Keratinocyte (primary cell): ENCODE results near the gene ANGPTL2. TPM values are rescaled to one million over a fixed set of nuclear protein-coding genes. Genes with fewer than 3 reads are reported as not detected.

ENCODE experiments used
- DNase-seq: peaks from one replicate; pipeline ENCODE4 v3.0.0-alpha.2; 2011; ENCODE audit warnings: low read depth, missing footprints, low spot score
- FAIRE-seq: peaks from 2 replicates; lab custom pipeline; 2011; peaks lifted over from hg19 to GRCh38; lab: Jason Lieb, UNC
- H2AFZ ChIP-seq: 2 replicates; pipeline ENCODE4 v1.6.0; 2012; ENCODE audit warnings: low read length, control low read depth, inconsistent platforms; ENCODE audit not compliant: control insufficient read depth
- H3K27ac ChIP-seq: 2 replicates; pipeline ENCODE4 v1.5.1; 2011; ENCODE audit warnings: low read length; ENCODE audit not compliant: control insufficient read depth, insufficient read depth
- H3K27me3 ChIP-seq: 3 replicates; pipeline ENCODE4 v1.6.0; 2011; ENCODE audit warnings: low read length; ENCODE audit not compliant: control insufficient read depth, insufficient read depth; ENCODE audit errors: extremely low read depth
- H3K36me3 ChIP-seq, 2 experiments: 2 replicates in 1 of 2; 3 replicates in 1 of 2; pipeline ENCODE4 v1.5.1; 2011; ENCODE audit warnings: low read length in 2 of 2, mild to moderate bottlenecking in 1 of 2; ENCODE audit not compliant: control insufficient read depth in 2 of 2, insufficient read depth in 2 of 2; ENCODE audit errors: extremely low read depth in 1 of 2
- H3K4me1 ChIP-seq: 3 replicates; pipeline ENCODE4 v1.5.1; 2011; ENCODE audit warnings: low read length; ENCODE audit not compliant: control insufficient read depth, insufficient read depth; ENCODE audit errors: extremely low read depth
- H3K4me2 ChIP-seq: 3 replicates; pipeline ENCODE4 v1.6.0; 2011; ENCODE audit warnings: low read depth, low read length; ENCODE audit not compliant: control insufficient read depth, insufficient read depth; ENCODE audit errors: extremely low read depth
- H3K4me3 ChIP-seq, 3 experiments: fragments of 200-600 bp in 1 of 3; sonication (generic) in 1 of 3; 2 replicates in 2 of 3; 3 replicates in 1 of 3; pipeline ENCODE4 v1.5.1; 2011 to 2016; ENCODE audit warnings: low read length in 3 of 3, mild to moderate bottlenecking in 3 of 3, control low read depth in 2 of 3, inconsistent platforms in 1 of 3, low read depth in 1 of 3, mixed read lengths in 1 of 3, mixed run types in 1 of 3, moderate library complexity in 1 of 3; ENCODE audit not compliant: control insufficient read depth in 2 of 3, insufficient read depth in 2 of 3; ENCODE audit errors: extremely low read depth in 1 of 3
- H3K79me2 ChIP-seq: 2 replicates; pipeline ENCODE4 v1.6.0; 2012; ENCODE audit warnings: low read length; ENCODE audit not compliant: control insufficient read depth, insufficient read depth
- H3K9ac ChIP-seq: 3 replicates; pipeline ENCODE4 v1.6.0; 2011; ENCODE audit warnings: low read length; ENCODE audit not compliant: control insufficient read depth, insufficient read depth; ENCODE audit errors: extremely low read depth
- H3K9me1 ChIP-seq: 3 replicates; pipeline ENCODE4 v1.6.0; 2011; ENCODE audit warnings: low read length; ENCODE audit not compliant: control insufficient read depth, insufficient read depth; ENCODE audit errors: extremely low read depth
- H3K9me3 ChIP-seq: 2 replicates; pipeline ENCODE4 v1.5.1; 2012; ENCODE audit warnings: low read depth, low read length; ENCODE audit not compliant: control insufficient read depth
- H4K20me1 ChIP-seq: 3 replicates; pipeline ENCODE4 v1.6.0; 2011; ENCODE audit warnings: low read length; ENCODE audit not compliant: control insufficient read depth, insufficient read depth; ENCODE audit errors: extremely low read depth
- CTCF ChIP-seq, 3 experiments: IDR thresholded peaks in 1 of 3; conservative IDR thresholded peaks in 1 of 3; optimal IDR thresholded peaks in 1 of 3; 2 replicates in 2 of 3; 3 replicates in 1 of 3; pipeline versions ENCODE3 to v1.5.1; 2011; ENCODE audit warnings: low read length in 3 of 3, mild to moderate bottlenecking in 3 of 3, moderate library complexity in 2 of 3, control low read depth in 1 of 3, inconsistent platforms in 1 of 3; ENCODE audit not compliant: insufficient read depth in 2 of 3; ENCODE audit errors: extremely low read depth in 1 of 3
- EZH2 ChIP-seq: IDR thresholded peaks from one replicate; pipeline ENCODE4 v1.6.1; 2012; ENCODE audit warnings: inconsistent platforms, mild to moderate bottlenecking, low read length, moderate library complexity
- dilution Hi-C: fragments of 300-500 bp; cut with MboI; formaldehyde crosslinking; loops from one replicate; pipeline ENCODE4 v1.7.0; 2020; ENCODE audit warnings: low sequenced_read_pairs; ENCODE audit not compliant: extremely low pct_ligation_motif_present
- polyA plus RNA-seq, 5 experiments: library from polyadenylated mRNA; depleted of rRNA in 3 of 5; stranded (reverse) in 3 of 5; stranded (forward) in 1 of 5; unstranded in 1 of 5; fragments of >200 nt; gene quantifications; 1 replicate in 1 of 5; 2 replicates in 3 of 5; 3 replicates in 1 of 5; pipeline versions ENCODE4 v1.2.1 to v1.2.3, GENCODE V29; 2011 to 2012; ENCODE audit warnings: missing spikeins in 2 of 5, low read depth in 1 of 5, low replicate concordance in 1 of 5

The ANGPTL2 gene
- polyA plus RNA-seq, 1 donor (not counting 4 experiments of a cell fraction or from before 2014, with no cell fraction given) = 0.18 TPM

DNA sequence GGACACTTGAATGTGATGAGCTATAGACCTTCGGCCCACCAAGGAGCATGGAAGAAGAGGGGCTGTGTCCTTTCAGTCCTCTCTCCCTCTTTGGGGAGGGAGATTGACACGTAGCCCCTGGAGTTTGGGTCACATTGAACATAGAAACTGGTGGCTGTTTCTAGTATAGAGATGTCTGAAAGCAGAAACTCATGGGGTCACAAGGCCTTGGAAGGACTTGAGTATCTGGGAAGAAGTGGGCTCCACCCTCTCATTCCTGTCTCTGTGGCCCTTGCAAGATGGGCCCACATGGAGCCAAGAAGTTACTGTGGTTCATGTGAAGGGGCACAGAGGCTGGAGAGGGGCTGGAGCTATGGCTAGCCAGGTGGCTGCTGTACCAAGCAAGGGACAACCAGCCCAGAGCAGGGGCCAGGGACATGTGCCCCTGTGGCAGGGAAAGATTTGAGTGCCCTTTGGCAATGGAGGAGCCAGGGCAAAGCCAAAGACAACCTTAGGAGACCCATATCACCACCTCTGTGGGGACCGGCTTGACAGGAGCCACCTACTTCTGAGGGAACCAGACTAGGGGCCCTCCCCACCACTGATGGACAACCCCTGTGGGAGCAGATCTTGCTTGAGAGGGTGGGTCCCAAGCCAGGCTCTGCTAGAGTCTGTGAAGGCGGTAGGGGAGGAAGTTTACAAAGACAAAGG is 12.8 kb upstream of the ANGPTL2 start:
- dilution Hi-C loops = no loop called here
- H3K9me3 ChIP-seq = no peaks in the 10 kb centered on the region
- peaks cover 6% of the 10 kb centered on the region for H3K27me3 ChIP-seq
- no peak for TF ChIP-seq EZH2
- H4K20me1 ChIP-seq = no peaks in the 10 kb centered on the region
- no peak for DNase-seq
- H3K36me3 ChIP-seq = no peaks in the 10 kb centered on the region
- H3K4me1 ChIP-seq = peaks cover 26% of the 10 kb centered on the region
- H2AFZ ChIP-seq = no peak overlapping the region
- no peak for FAIRE-seq
- no peak overlapping the region for H3K9ac ChIP-seq
- H3K4me2 ChIP-seq = no peak overlapping the region
- no peaks in the 10 kb centered on the region for H3K9me1 ChIP-seq
- H3K4me3 ChIP-seq = no peak overlapping the region
- H3K79me2 ChIP-seq = no peaks in the 10 kb centered on the region
- H3K27ac ChIP-seq = no peak overlapping the region

DNA sequence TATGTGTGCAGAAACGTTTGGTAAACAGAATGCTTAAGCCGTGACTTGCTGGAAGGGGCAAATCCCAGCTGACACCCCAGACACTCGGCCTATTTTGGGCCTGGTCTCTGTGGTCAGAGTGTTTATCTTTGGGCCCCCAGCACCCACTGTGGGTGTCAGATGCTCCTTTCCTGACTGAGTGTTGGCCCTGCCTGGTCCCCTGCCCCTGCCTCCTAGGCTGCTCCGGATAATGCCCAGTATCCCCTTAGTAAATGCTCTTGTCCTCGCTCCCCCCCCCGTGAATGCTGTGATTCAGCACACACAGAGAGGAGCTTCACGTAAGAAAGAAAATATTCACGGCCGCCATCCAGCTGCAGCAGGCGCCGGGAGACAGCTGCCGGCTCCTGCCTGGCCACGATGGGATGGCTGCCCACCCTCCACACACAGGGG is 11.3 kb upstream of the ANGPTL2 start:
- Histone ChIP-seq H3K9ac (no peak overlapping the region), H3K36me3 (no peaks in the 10 kb centered on the region), H3K27me3 (peaks cover 6% of the 10 kb centered on the region), H3K4me3 (no peak overlapping the region), H3K9me1 (no peaks in the 10 kb centered on the region), H4K20me1 (no peaks in the 10 kb centered on the region), H3K9me3 (no peaks in the 10 kb centered on the region), H2AFZ (no peak overlapping the region), H3K27ac (no peak overlapping the region), H3K79me2 (no peaks in the 10 kb centered on the region), H3K4me1 (peaks cover 27% of the 10 kb centered on the region), H3K4me2 (no peak overlapping the region)
- dilution Hi-C loops = no loop called here
- no peak for FAIRE-seq
- DNase-seq = no peak
- TF ChIP-seq EZH2 (no peak), CTCF (optimal IDR thresholded peaks at IDR 0.05 in 1 of 3, IDR thresholded peaks at IDR 0.05 in 1 of 3, conservative IDR thresholded peaks at IDR 0.05 in 1 of 3; ENCODE audit: extremely low read depth in 1 of 3, insufficient read depth in 2 of 3, low read length in 3 of 3) (no peak)
